SK-N-SH treated with all-trans-retinoic acid at 6 μM for 48 hours (cell line): ENCODE results near the gene RGPD4.

Experiments
- RARB ChIP-seq: fragments of 250-450 bp; sonication (Bioruptor Pico); IDR thresholded peaks from 2 replicates; pipeline ENCODE4 v1.8.0; 2021; ENCODE audit warnings: mild to moderate bottlenecking, moderate library complexity
- TF ChIP-seq, protein P1 (sequence below): fragments of 250-450 bp; sonication (Bioruptor Pico); IDR thresholded peaks from 2 replicates; pipeline ENCODE4 v1.8.0; 2020; ENCODE audit warnings: mild to moderate bottlenecking, moderate library complexity, borderline replicate concordance

DNA sequence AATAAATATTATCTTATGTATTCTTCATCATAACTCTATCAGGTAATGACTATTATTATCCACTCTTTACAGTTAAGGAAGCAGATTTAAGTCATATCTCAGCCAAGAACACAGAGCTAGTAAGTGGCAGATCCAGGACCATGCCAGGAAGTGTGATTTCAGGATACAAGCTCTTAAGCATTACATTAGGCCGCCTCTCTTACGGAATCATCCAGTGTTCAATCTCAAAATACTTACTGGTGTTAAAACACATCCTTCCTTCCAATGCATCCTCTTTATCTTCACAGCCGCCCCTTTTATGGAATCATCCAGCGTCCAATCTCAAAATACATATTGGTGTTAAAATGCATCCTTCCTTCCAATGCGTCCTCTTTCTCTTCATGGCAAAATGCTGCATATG lies 14.7 kb upstream of the RGPD4 start:
- no peak for TF ChIP-seq RARB
- TF ChIP-seq, protein P1, sequence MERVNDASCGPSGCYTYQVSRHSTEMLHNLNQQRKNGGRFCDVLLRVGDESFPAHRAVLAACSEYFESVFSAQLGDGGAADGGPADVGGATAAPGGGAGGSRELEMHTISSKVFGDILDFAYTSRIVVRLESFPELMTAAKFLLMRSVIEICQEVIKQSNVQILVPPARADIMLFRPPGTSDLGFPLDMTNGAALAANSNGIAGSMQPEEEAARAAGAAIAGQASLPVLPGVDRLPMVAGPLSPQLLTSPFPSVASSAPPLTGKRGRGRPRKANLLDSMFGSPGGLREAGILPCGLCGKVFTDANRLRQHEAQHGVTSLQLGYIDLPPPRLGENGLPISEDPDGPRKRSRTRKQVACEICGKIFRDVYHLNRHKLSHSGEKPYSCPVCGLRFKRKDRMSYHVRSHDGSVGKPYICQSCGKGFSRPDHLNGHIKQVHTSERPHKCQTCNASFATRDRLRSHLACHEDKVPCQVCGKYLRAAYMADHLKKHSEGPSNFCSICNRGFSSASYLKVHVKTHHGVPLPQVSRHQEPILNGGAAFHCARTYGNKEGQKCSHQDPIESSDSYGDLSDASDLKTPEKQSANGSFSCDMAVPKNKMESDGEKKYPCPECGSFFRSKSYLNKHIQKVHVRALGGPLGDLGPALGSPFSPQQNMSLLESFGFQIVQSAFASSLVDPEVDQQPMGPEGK (CRISPR knock-in tag) = no peak
